GM18907 (cell line): ENCODE data around the gene ZNF750.

Experiments
- ATAC-seq: cut with Tn5 transposase; IDR thresholded peaks from one replicate; pipeline ENCODE4 v1.9.1; 2021; ENCODE audit warnings: mild to moderate bottlenecking, moderate library complexity; ENCODE audit not compliant: unreplicated experiment

Gene ZNF750

GRCh38 chr17:82873521-82873920, 33.7 kb upstream of the ZNF750 start:
- no peak for ATAC-seq

GRCh38 chr17:82872591-82873520, 33.0 kb upstream of the ZNF750 start:
- no peak for ATAC-seq

- no peak for ATAC-seq
Measured at GRCh38 chr17:82871776-82872561, 32.1 kb upstream of the ZNF750 start.

GRCh38 chr17:82871056-82871775, 31.4 kb upstream of the ZNF750 start:
- ATAC-seq = peak; percentile 61

- ATAC-seq = no peak
Measured at GRCh38 chr17:82870541-82870940, 30.7 kb upstream of the ZNF750 start.

- no peak for ATAC-seq
Measured at GRCh38 chr17:82870091-82870491, 30.3 kb upstream of the ZNF750 start.

- no peak for ATAC-seq
Measured at GRCh38 chr17:82869536-82869935, 29.7 kb upstream of the ZNF750 start.

- ATAC-seq = no peak
Measured at GRCh38 chr17:82868715-82869131, 28.9 kb upstream of the ZNF750 start.

GRCh38 chr17:82867763-82868325, 28.0 kb upstream of the ZNF750 start:
- ATAC-seq = no peak

- no peak for ATAC-seq
Measured at GRCh38 chr17:82866590-82867191, 26.9 kb upstream of the ZNF750 start.

- ATAC-seq = no peak
Measured at GRCh38 chr17:82865774-82866395, 26.1 kb upstream of the ZNF750 start.

- no peak for ATAC-seq
Measured at GRCh38 chr17:82865274-82865673, 25.5 kb upstream of the ZNF750 start.

- ATAC-seq = no peak
Measured at GRCh38 chr17:82864713-82865248, 25.0 kb upstream of the ZNF750 start.

- ATAC-seq = peak; percentile 77
Measured at GRCh38 chr17:82863941-82864712, 24.3 kb upstream of the ZNF750 start.

- ATAC-seq = no peak
Measured at GRCh38 chr17:82863383-82863940, 23.6 kb upstream of the ZNF750 start.

- no peak for ATAC-seq
Measured at GRCh38 chr17:82862737-82863382, 23.0 kb upstream of the ZNF750 start.

GRCh38 chr17:82862191-82862590, 22.4 kb upstream of the ZNF750 start:
- no peak for ATAC-seq

- no peak for ATAC-seq
Measured at GRCh38 chr17:82861393-82861775, 21.6 kb upstream of the ZNF750 start.
